ENCODE measurements around the gene CELSR1.

GRCh38 chr22:46547883-46548244 is 10.4 kb upstream of the CELSR1 start:
- TF ChIP-seq GABPA (IDR thresholded peaks at IDR 0.05; ENCODE audit: low read depth) (no peak), POLR2AphosphoS5 (IDR thresholded peaks at IDR 0.05; ENCODE audit: low read depth) (no peak), REST (IDR thresholded peaks at IDR 0.05; ENCODE audit: insufficient replicate concordance, low read depth) (no peak)
- TF ChIP-seq, protein P1, sequence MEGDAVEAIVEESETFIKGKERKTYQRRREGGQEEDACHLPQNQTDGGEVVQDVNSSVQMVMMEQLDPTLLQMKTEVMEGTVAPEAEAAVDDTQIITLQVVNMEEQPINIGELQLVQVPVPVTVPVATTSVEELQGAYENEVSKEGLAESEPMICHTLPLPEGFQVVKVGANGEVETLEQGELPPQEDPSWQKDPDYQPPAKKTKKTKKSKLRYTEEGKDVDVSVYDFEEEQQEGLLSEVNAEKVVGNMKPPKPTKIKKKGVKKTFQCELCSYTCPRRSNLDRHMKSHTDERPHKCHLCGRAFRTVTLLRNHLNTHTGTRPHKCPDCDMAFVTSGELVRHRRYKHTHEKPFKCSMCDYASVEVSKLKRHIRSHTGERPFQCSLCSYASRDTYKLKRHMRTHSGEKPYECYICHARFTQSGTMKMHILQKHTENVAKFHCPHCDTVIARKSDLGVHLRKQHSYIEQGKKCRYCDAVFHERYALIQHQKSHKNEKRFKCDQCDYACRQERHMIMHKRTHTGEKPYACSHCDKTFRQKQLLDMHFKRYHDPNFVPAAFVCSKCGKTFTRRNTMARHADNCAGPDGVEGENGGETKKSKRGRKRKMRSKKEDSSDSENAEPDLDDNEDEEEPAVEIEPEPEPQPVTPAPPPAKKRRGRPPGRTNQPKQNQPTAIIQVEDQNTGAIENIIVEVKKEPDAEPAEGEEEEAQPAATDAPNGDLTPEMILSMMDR (IDR thresholded peaks at IDR 0.05; ENCODE audit: insufficient read depth, low read length), result no peak
